NOMO-1 treated with dmso at 0.1 percent for 144 hours (cell line): ENCODE measurements around the gene IGDCC3.

Experiments used
- DNase-seq: peaks from one replicate; lab custom pipeline; 2025; ENCODE audit not compliant: unreplicated experiment; lab: John Stamatoyannopoulos, UW

IGDCC3 gene

DNA sequence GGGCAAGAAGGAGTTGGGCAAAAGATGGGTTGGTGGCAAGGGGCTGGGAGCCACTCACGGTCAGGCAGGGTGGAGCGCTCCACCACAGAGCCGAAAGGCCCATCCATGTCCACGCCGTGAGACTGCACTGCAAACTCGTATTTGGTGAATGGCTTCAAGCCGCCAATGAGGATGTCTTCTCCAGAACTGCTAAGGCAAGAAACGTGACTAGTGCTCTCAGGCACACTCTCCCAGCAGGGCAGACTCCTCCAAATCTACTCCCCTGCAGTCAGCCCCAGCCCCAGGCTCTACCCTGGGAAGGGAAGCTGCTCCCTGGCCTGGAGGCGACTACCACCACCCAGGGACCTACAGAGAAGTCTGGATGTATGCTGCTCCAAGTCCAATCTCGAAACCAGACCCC lies 11.4 kb upstream of the IGDCC3 start:
- DNase-seq = no peak

DNA sequence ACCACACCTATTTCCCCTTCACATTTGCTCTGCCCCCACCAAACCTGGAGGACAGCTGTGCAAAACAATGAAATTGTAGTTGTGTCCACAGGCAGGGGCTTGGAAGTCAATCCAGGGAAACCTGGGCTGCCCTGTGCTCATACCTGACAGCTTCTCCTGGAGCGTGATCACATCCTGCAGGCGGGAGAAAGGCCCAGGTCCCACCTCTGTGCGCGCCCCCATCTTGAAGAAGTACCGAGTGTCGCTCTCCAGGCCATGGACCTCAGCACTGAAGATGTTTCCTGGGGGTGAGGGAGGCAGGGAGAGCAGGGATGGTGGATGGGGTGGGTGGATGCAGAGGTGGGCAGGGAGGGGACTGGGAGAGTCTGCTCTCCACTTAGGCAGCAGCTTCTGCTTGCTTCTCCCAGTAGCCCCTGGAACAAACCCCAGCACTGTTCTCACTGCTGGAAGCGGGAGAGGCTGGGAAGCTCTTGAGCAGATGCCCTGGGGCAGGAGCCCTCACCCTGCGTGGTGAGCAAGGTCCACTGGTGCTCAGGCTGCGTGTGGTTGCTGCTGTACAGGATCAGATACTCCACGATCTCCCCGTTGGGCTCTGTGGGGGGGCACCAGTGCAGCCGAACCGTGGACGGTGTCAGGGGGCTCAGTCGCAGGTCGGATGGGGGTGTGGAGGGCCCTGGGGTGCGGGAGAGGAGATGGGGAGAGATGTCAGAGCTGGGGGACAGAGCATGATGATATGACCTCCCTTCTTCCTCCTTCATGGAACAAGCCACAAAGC lies 10.7 kb upstream of the IGDCC3 start:
- no peak for DNase-seq

DNA sequence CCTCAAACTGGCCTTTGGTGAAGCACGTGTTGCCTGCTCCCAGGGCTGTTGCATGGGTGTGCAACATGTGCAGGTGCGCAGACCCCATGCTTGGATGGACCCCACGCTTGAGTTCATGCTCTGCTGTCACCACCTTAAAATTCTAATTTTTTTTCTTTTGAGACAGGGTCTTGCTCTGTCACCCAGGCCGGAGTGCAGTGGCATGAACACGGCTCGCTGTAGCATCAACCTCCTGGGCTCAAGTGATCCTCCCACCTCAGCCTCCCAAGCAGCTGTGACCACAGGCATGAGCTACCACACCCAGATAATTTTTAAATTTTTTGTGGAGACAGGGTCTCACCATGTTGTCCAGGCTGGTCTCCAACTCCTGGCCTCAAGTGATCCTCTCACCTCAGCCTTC lies 9.1 kb upstream of the IGDCC3 start:
- DNase-seq = no peak

DNA sequence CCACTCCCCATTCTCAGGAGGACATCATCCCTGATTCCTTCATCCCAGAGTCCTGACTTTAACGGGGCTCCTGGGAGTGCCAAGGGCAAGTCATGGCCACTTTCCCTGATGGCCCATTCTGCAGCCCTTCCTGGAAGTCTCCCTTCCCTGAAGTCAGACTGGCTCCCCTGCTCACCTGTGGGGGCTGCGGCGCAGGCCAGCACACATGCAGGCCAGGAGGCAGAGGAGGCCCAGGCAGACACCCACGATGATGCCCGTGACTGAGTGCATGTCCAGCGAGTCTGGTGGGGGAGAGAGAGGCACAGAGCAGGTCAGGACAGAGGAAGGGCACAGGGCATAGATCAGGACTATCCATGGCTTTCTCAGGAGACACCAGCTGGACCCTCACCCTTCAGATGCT lies 8.6 kb upstream of the IGDCC3 start:
- DNase-seq = no peak

DNA sequence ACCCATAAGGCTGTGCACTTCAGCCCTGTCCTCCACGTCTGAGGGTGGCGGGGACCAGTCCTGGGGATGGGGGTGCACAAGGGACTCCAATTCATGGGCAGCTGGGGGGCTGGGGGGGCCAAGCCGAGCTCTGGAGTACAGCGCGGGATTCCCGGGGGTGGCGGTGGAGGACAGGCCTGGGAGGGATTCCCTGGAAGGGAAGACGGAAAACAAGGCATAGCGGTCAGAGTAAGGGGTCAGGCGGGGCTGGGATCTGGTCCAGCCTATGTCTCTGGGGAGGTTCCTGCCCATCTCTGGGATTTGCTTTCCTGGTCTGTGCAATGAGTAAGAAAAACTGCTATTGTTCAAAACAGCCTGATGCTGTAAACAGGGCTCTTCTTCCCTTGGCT lies 8.1 kb upstream of the IGDCC3 start:
- no peak for DNase-seq

DNA sequence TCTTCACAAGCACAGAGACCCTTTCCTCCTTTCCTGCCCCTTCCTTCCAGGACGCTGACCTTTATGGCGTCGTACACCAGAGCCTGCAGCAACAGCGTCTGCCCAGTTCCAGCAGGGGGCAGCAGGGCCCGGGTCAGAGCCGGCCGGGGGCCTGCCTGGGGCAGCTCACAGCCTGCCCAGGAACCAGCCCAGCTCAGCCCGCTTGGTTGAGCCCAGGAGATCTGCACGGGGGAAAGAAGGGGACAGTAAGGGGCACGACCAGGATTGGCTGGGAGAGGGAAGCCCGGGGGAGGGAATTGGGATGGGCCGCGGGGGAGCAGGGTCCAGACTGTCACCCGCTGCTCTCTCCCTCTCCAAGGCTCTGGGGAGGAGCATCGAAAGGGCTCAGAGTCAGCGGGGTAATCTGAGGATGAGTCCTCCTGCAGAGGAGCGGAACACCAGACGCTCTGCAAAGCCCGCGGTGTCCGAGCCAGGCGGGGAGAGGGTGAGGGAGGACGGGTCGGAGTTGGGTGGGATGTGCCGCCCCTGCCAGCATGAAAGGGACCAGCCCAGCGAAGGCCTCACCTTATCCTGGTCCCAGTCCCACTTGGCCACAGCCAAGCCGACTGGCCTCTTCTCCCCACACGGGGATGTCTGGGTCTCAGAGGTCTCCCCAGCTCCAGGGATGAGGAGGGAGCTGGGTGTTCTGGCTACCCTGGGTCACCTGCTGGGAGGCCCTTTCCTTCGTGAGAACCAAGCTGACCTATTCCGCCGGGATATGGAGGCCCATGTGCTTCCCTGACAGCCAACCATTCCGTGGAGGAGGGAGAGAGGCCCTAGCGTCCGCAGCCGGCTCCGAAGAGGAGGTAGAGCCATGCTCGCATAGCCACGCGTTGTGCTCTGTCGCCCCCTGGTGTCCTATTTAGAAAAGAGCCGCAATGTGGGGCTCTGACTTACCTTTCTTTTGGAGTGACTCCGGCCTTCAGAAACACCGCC lies 7.4 kb upstream of the IGDCC3 start:
- DNase-seq = peak; percentile 49

DNA sequence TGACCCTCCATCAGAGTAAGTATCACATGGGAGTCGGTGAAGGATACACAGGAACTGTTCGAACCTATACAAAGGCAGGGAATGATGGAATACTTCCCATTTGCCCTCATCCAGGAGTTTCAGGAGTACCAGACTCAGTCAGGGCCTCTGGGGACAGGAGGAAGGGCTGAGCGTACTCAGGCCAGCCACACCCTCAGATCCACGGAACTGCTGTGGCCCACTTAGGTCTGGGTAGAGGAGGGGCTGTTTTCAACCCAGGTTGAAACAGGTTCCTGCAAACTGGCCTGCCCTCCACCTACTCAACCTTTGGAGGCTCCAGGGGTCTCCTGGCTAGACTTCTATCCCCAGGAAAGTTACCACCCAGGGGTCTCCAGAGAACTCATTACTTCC lies 6.7 kb upstream of the IGDCC3 start:
- DNase-seq = no peak

DNA sequence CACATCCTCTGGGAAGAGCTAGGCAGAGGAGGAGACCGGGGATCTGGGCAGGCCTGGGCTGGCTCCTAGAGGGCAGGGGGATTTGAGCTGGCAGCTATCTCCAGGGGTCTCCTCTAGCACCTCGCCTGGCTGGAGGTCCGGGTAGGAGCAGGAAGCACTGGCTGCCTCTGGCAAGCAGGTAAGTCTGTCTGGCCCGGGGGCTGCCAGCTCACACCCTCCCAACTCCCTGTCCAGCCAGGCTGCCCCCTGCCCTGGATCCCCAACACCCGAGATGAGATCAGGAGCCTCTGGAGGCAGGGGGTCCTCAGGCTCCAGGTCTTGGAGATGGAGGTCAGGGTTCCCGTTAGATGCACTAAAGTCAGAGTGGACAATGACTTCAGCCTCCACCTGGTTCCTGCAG lies 6.2 kb upstream of the IGDCC3 start:
- DNase-seq = no peak

DNA sequence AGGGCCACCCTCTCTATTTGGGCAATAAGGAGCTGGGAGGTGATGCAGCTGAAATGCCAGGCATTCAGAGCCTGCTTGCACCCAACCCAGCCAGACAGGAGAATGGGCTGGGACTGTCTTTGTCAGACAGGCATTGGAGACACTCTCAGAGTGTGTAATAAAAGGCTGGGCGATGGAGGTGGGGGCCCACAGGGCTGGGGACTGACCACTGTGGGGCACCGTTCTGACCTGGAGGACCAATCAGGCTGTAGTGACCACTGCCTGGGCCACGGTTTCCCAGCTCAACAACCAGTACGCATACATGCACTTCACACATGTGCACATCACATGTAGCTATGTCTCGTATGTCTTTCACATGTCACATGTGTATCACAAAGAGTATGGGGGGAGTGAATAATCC lies 5.7 kb upstream of the IGDCC3 start:
- DNase-seq = no peak

DNA sequence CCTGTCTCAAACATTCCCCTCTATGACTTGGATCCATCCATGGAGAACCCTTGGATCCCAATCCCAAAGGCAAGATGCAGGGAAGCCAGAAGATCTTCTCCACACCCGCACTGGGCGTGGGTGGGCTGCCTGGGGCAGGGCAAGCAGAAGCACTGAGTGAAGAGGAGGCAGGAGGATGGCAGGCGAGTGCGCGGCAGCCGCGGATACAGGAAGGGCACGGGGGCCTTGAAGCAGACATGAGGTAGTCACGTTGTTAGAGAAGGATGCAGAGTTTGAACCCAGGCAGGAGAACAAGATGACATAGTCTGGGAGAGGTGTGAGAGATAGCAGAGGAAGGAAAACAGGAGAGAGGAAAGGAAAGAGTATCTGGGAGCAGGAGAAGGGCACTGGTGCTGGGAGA lies 5.1 kb upstream of the IGDCC3 start:
- no peak for DNase-seq

DNA sequence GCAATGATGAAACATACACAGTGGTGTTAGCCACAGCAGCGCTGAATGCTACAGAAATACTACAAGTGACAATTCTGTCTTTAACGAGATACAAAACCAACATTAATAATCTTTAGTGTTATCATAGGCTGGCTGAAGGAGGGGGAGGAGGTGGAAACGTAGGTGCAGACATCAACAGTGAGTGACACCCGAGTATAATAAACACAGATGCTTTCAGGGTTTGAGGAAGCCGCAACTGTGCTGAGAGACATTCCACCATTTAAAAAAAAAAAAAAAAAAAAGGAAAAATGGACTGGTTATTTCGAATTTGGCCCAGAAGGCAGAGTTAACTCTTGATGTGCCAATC lies 4.3 kb upstream of the IGDCC3 start:
- no peak for DNase-seq

DNA sequence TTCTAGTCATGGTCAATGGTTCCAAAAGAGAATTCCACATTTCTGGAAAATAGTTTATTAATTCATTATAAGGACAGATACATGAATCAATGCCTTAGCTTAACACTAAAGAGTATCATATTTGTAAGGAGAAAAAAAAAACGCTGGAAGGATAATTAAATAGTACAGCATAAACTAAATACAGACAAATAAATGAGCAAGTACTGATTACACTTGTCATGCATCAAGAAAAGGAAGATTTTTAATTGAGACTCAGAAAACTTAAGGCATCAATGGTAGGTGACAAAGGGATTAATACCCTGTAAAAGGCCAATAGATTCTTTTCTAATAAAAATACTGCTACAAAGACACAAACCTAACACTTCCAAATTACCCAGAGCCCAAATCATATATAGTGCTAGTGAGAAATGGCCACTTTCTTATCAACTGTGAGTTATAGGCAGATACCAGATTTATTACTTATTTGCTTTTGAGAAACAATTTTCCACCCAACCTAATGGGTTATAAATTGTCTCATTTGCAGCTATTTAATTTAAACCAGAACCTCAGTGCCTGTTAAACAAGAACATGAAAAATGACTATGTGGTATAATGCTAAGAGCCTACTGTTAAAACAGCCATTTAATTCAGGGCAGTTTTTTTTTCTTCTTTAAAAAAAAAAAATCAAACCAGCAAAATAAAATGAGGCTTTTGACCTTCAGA lies 3.8 kb upstream of the IGDCC3 start:
- no peak for DNase-seq

DNA sequence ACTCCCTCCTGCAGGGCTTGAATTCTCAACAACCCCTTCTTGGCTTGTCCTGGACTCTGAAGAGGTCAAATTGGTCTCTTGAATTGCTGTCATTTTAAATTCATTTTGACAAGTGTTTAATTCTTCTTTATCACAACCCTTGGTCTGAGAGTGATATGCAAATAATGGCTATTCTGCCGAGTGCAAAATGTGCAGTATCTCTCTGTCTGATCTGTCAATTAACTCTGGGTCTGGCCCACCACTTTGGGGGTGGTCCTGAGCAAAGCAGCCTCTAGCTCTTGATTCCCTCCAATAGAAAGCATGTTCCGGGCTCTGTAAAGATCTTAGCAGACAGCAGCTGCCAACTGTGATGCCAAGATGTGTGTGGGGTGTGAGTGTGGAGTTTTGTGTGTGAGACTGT lies 2.2 kb upstream of the IGDCC3 start:
- no peak for DNase-seq

DNA sequence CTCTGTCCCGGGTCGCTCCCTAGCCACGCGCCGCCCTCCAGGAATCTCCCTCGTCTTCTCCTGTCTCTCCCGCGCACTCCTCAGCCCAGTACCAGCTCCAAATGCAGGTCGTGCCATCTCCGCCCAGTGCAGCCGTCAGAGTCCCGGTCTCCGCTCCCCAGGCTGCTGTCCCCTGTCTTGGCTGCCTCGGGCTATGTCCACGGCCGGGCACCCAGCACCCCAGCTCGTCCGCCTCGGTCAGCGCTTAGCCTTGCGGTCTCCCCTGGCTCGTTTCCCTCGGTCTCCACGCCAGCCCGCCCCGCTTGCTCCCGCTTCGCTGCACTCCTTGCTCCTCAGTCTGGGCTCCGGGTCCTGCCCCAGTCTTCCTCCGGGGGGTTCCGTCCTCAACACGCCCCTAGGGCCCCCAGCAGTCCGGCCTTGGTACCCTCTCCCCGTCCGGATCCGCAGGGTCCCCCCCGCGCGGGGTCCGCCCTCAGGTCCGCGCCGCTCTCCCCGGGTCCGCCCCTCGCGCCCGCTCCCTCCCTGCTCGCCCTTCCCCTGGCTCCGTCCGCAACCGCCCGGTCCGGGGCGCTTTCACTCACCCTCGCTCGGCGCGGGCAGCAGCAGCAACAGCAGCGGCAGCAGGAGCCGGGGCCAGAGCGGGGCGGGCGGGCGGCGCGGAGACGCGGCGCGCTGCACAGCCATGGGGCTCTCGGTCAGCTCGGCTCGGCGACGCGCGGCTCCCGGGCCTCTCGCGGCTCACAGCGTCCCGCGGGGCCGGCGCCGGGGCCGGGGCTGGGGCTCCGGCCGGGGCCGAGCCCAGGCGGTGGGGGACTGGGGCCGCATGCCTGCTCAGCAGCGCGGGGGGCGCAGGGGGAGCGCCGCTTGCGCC lies 462 bp downstream of the IGDCC3 start:
- no peak for DNase-seq

DNA sequence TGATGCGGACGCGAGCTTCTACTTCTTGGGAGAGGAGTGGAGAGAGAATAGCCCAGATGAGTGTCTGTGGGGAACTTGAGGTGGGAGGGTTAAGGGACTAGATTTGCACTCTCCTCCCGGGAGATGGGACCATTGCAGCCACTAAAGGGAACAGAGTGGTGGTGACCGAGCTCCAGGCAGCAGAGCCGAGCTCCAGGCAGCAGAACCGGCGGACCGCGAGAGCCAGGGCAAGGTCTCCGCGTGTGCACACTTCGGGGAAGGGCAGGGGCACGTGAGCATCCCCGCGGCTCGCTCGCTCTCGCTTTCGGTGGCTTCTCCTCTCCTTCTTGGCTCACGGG lies 1.1 kb downstream of the IGDCC3 start:
- no peak for DNase-seq

DNA sequence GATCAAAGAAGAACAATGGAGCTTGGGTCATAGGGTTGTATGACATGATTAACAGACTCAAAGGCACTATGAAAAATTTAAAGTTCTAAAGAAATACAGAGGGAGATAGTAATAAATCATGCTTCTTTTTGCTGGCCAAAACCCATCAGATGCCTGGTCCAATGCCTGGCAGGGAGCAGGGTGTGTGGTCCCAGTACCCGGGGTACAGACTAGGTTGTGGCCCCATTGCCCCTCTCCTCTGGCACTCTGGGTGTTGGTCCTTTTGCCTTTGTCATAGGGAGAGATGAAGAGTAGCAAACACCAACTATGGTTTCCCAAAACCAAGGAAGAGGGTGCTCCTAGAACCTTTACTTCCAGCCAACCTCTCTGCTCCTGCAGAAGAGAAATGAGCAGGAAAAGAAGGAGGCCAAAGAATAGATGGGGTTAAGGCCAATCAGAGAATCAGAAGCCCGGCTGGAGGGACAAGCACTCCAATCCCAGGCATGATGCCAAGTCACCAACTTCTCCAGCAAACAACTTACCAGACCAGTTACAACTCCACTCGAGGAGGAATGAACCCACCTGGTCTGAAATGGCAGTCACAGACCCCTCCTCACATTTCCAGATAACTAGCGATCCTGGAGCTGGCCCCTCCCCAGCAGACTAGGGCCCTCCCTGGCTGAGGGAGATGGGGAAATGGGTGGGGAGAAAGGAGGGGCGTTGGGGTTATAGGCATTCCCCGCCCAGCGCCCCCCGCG lies 1.8 kb downstream of the IGDCC3 start:
- no peak for DNase-seq

DNA sequence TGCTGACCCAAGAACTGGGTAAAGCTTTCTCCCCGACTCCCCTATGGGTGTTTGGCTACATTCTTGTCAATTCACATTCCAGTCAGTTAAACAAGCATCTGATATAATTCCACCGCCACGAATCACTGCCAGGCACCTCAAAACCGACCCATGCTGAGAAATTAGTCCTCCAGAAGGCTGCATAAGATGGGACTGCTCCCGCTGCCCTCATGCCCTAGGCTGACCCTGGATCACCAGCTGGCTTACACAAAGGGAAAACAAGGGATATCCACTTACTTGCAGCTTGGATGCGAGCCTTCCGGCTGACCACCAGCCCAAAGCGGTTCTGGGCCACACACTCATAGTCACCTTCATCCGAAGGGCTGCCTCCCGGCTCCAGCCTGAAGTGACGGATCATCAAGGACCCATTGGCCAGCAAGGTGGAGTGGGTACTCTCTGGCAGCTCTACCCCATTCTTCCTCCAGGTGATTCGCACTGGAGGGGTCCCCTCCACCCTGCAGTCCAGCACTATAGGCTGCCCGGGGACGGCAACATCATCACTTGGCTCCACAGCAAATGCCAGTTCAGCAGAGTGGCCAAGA lies 2.9 kb downstream of the IGDCC3 start:
- no peak for DNase-seq

DNA sequence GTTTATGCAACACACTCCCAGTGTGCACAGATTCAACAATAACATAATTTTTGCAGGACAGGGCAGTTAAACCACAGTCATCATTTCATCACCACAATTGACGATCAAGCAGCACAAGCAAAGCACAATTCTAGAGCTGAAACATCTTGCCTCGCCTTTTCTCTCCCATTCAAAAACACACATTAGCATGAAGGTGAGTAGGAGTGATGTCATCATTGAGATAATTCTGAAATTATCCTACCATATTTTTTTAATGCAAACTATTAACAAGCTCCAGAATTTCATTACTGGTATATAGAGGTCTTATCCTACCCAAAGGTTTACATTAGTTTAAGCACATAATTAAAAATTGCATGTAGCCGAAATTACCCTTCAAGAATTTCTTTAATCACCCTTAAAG lies 3.5 kb downstream of the IGDCC3 start:
- no peak for DNase-seq

DNA sequence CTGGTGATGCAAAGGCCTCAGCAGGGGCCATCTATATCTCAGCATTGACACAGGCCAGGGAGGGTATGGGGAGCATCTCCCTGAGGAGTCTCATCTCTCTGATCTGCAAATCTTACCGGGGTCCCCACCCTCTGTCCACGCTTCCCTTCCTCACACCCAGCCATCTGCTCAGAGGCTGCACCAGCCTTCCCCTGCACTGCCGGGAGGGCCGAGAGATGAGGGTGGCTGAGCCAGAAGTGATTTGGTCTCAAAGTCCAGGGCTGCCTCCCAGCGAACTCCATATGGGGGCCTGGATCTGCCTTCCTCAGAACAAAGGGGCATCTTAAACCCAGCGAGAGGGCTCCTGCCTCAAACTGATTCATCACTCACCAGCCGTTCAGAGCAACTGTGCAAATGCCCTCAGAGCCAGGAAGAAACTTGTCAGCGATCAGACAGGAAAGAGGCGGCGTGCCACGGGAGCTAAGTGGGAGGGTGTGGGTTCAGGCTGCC lies 4.6 kb downstream of the IGDCC3 start:
- no peak for DNase-seq

DNA sequence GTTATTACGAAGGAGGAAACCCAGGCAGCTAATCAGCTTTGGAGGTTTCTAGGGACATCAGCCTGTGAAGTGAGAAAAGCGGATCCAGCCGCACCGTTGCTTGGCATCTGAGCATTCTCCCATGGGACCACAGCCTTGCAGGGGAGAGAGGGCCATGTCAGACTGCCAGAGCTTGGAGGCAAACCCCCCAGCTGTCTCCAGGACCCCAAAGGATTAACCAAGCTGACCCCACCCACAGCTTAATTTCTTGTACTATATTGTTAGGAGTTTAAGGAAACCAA lies 5.1 kb downstream of the IGDCC3 start:
- no peak for DNase-seq
